Spinal cord (tissue), 10 donors: ENCODE measurements around the gene IQSEC3. TPM values are rescaled to one million over a fixed set of nuclear protein-coding genes. Genes with fewer than 3 reads are reported as not detected.

ENCODE experiments used
- DNase-seq, 6 donors: peaks; one replicate each; pipeline versions ENCODE4 v3.0.0 to v3.0.0-alpha.2; 2013 to 2015; ENCODE audit warnings: low spot score in 6 of 6, low read depth in 4 of 6
- H3K27ac ChIP-seq: one replicate; pipeline ENCODE4 v1.5.1; 2013; ENCODE audit warnings: low read depth, low read length, control low read depth
- H3K27me3 ChIP-seq: one replicate; pipeline ENCODE4 v1.6.1; 2013; ENCODE audit warnings: low read length; ENCODE audit not compliant: control insufficient read depth, insufficient read depth
- H3K36me3 ChIP-seq: one replicate; pipeline ENCODE4 v1.6.1; 2013; ENCODE audit warnings: low read length; ENCODE audit not compliant: control insufficient read depth, insufficient read depth
- H3K4me1 ChIP-seq: one replicate; pipeline ENCODE4 v1.6.1; 2013; ENCODE audit warnings: low read length; ENCODE audit not compliant: control insufficient read depth, insufficient read depth
- H3K4me3 ChIP-seq: one replicate; pipeline ENCODE4 v1.5.1; 2013; ENCODE audit warnings: low read depth, low read length, control low read depth
- H3K9me3 ChIP-seq: one replicate; pipeline ENCODE4 v1.6.1; 2013; ENCODE audit warnings: low read length; ENCODE audit not compliant: control insufficient read depth, insufficient read depth
- WGBS: methylation state at CpG from one replicate; pipeline ENCODE4 v1.1.5; 2013; ENCODE audit warnings: missing lambda C conversion rate; ENCODE audit not compliant: insufficient coverage; 5-methylcytosine and 5-hydroxymethylcytosine counted together
- polyA plus RNA-seq, 2 donors: library from polyadenylated mRNA; unstranded; fragments of 120-200 nt; gene quantifications; one replicate each; pipeline ENCODE4 v1.2.1, GENCODE V29; 2013; ENCODE audit not compliant: insufficient read length in 2 of 2
- total RNA-seq, 2 donors: library from RNA; depleted of rRNA in 1 of 2; stranded (reverse); fragments of 120-200 nt in 1 of 2; fragments of >200 nt in 1 of 2; gene quantifications; one replicate each; pipeline versions ENCODE4 v1.2.3 to v1.2.4, GENCODE V29; 2013 to 2014
- donor health status: healthy.

The IQSEC3 gene
- total and polyA plus RNA-seq, 4 donors: 7.8 to 65.3 (median 39.0) TPM

- H3K27ac ChIP-seq: no peak overlapping the region
- peak in 3 of 6 donors; percentile 52 to 89 (median 87) for DNase-seq
- no peaks in the 10 kb centered on the region for H3K27me3 ChIP-seq
- no peaks in the 10 kb centered on the region for H3K36me3 ChIP-seq
- WGBS: 5% methylated on average over 47 of the region's 52 CpGs
- H3K4me1 ChIP-seq: peaks cover 22% of the 10 kb centered on the region
- H3K4me3 ChIP-seq: peak overlapping the region; percentile 44
- H3K9me3 ChIP-seq: no peaks in the 10 kb centered on the region
Observed at GRCh38 chr12:188910-189621, 122.5 kb downstream of the IQSEC3 start.

- H3K4me3 ChIP-seq: no peak overlapping the region
Observed at GRCh38 chr12:189622-189962, 123.0 kb downstream of the IQSEC3 start.

GRCh38 chr12:190881-191280 lies 124.3 kb downstream of the IQSEC3 start:
- 94% methylated on average over 8 of the region's 8 CpGs for WGBS
- H3K4me3 ChIP-seq: no peak overlapping the region
- no peaks in the 10 kb centered on the region for H3K36me3 ChIP-seq
- H3K9me3 ChIP-seq: no peaks in the 10 kb centered on the region
- H3K4me1 ChIP-seq: peaks cover 22% of the 10 kb centered on the region
- no peak for DNase-seq
- no peaks in the 10 kb centered on the region for H3K27me3 ChIP-seq
- no peak overlapping the region for H3K27ac ChIP-seq

More at GRCh38 chr12:189622-189962, 123.0 kb downstream of the IQSEC3 start:
- no peaks in the 10 kb centered on the region for H3K36me3 ChIP-seq
- no peak for DNase-seq
- no peaks in the 10 kb centered on the region for H3K9me3 ChIP-seq
- peaks cover 22% of the 10 kb centered on the region for H3K4me1 ChIP-seq
- H3K27me3 ChIP-seq: no peaks in the 10 kb centered on the region
- WGBS: 83% methylated on average over 2 of the region's 6 CpGs
- H3K27ac ChIP-seq: no peak overlapping the region

- WGBS: no CpG with 5 or more reads among the region's 3 CpGs
- peaks cover 22% of the 10 kb centered on the region for H3K4me1 ChIP-seq
- H3K36me3 ChIP-seq: no peaks in the 10 kb centered on the region
- H3K4me3 ChIP-seq: no peak overlapping the region
- H3K27me3 ChIP-seq: no peaks in the 10 kb centered on the region
- H3K9me3 ChIP-seq: no peaks in the 10 kb centered on the region
- H3K27ac ChIP-seq: no peak overlapping the region
- no peak for DNase-seq
Observed at GRCh38 chr12:191541-191940, 125.0 kb downstream of the IQSEC3 start.

GRCh38 chr12:193261-193660 lies 126.7 kb downstream of the IQSEC3 start:
- H3K4me1 ChIP-seq: peaks cover 22% of the 10 kb centered on the region
- peak in 2 of 6 donors; percentile 44 to 50 for DNase-seq

GRCh38 chr12:194276-194675 lies 127.7 kb downstream of the IQSEC3 start:
- no peak overlapping the region for H3K4me3 ChIP-seq
- no peaks in the 10 kb centered on the region for H3K36me3 ChIP-seq
- no peak for DNase-seq
- WGBS: 93% methylated on average over 7 of the region's 7 CpGs
- H3K27me3 ChIP-seq: no peaks in the 10 kb centered on the region
- H3K27ac ChIP-seq: no peak overlapping the region
- no peaks in the 10 kb centered on the region for H3K9me3 ChIP-seq
- H3K4me1 ChIP-seq: peaks cover 19% of the 10 kb centered on the region

More at GRCh38 chr12:193261-193660, 126.7 kb downstream of the IQSEC3 start:
- no peaks in the 10 kb centered on the region for H3K9me3 ChIP-seq
- no peaks in the 10 kb centered on the region for H3K36me3 ChIP-seq
- 45% methylated on average over 5 of the region's 10 CpGs for WGBS
- no peaks in the 10 kb centered on the region for H3K27me3 ChIP-seq
- H3K4me3 ChIP-seq: no peak overlapping the region
- no peak overlapping the region for H3K27ac ChIP-seq

- WGBS: 68% methylated on average over 5 of the region's 5 CpGs
- peaks cover 15% of the 10 kb centered on the region for H3K4me1 ChIP-seq
- no peak overlapping the region for H3K4me3 ChIP-seq
- no peak for DNase-seq
- no peaks in the 10 kb centered on the region for H3K27me3 ChIP-seq
- no peak overlapping the region for H3K27ac ChIP-seq
- no peaks in the 10 kb centered on the region for H3K9me3 ChIP-seq
- no peaks in the 10 kb centered on the region for H3K36me3 ChIP-seq
Observed at GRCh38 chr12:195156-195555, 128.6 kb downstream of the IQSEC3 start.

- 95% methylated on average over 13 of the region's 15 CpGs for WGBS
- H3K9me3 ChIP-seq: no peaks in the 10 kb centered on the region
- H3K27ac ChIP-seq: no peak overlapping the region
- H3K4me1 ChIP-seq: peaks cover 15% of the 10 kb centered on the region
- H3K36me3 ChIP-seq: no peaks in the 10 kb centered on the region
- H3K4me3 ChIP-seq: no peak overlapping the region
- no peak for DNase-seq
- no peaks in the 10 kb centered on the region for H3K27me3 ChIP-seq
Observed at GRCh38 chr12:195951-196350, 129.4 kb downstream of the IQSEC3 start.

- no peak for DNase-seq
- no peak overlapping the region for H3K4me3 ChIP-seq
- no peaks in the 10 kb centered on the region for H3K27me3 ChIP-seq
- peaks cover 15% of the 10 kb centered on the region for H3K4me1 ChIP-seq
- 79% methylated on average over 3 of the region's 4 CpGs for WGBS
- H3K36me3 ChIP-seq: no peaks in the 10 kb centered on the region
- no peak overlapping the region for H3K27ac ChIP-seq
- H3K9me3 ChIP-seq: no peaks in the 10 kb centered on the region
Observed at GRCh38 chr12:196436-196835, 129.9 kb downstream of the IQSEC3 start.

GRCh38 chr12:197347-197746 lies 130.8 kb downstream of the IQSEC3 start:
- H3K27me3 ChIP-seq: no peaks in the 10 kb centered on the region
- peaks cover 21% of the 10 kb centered on the region for H3K4me1 ChIP-seq
- H3K27ac ChIP-seq: no peak overlapping the region
- 84% methylated on average over 3 of the region's 3 CpGs for WGBS
- no peak for DNase-seq
- no peaks in the 10 kb centered on the region for H3K36me3 ChIP-seq
- no peak overlapping the region for H3K4me3 ChIP-seq
- no peaks in the 10 kb centered on the region for H3K9me3 ChIP-seq
